ENCODE measurements around the gene STXBP6.

Gene STXBP6

DNA sequence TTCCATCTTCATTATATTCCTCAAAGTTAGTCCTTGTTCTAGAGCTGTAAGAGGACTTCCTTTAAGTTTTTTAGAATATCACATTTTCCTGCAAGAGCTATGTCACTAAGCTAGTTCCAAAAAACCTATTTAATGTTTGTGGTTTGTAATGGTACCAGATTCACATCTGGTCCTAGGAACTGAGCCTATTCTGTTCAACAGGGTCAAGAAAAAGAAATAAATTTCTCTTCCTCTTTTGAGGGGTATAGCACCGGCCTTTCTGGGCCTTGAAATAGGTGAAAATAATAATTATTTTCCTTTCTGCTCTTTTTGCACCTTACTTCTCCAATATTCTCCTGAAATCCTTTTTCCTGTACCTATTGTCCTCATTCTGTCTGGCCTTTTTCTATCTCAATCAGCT, 3.6 kb upstream of the STXBP6 start:
- H3K79me2 ChIP-seq (ENCODE audit: low read length) = no peaks in the 10 kb centered on the region
- no peaks in the 10 kb centered on the region for H3K27me3 ChIP-seq (ENCODE audit: low read depth, low read length)
- peak overlapping the region; percentile 7; the same call in 1 of the 2 replicates for H3K4me2 ChIP-seq (ENCODE audit: low read length)
- H3K27ac ChIP-seq (ENCODE audit: low read length) = peak overlapping the region; percentile 1; the same call in 1 of the 2 replicates
- no peak for TF ChIP-seq EZH2phosphoT487 (IDR thresholded peaks at IDR 0.05; ENCODE audit: low read depth)
- TF ChIP-seq, protein P1, sequence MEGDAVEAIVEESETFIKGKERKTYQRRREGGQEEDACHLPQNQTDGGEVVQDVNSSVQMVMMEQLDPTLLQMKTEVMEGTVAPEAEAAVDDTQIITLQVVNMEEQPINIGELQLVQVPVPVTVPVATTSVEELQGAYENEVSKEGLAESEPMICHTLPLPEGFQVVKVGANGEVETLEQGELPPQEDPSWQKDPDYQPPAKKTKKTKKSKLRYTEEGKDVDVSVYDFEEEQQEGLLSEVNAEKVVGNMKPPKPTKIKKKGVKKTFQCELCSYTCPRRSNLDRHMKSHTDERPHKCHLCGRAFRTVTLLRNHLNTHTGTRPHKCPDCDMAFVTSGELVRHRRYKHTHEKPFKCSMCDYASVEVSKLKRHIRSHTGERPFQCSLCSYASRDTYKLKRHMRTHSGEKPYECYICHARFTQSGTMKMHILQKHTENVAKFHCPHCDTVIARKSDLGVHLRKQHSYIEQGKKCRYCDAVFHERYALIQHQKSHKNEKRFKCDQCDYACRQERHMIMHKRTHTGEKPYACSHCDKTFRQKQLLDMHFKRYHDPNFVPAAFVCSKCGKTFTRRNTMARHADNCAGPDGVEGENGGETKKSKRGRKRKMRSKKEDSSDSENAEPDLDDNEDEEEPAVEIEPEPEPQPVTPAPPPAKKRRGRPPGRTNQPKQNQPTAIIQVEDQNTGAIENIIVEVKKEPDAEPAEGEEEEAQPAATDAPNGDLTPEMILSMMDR (IDR thresholded peaks at IDR 0.05; ENCODE audit: low read depth, low read length) = no peak
- H3K4me1 ChIP-seq (ENCODE audit: low read length) = peaks cover 74% of the 10 kb centered on the region
- no peaks in the 10 kb centered on the region for H4K20me1 ChIP-seq (ENCODE audit: insufficient read depth, low read length)
- no peak overlapping the region for H3K9ac ChIP-seq (ENCODE audit: low read length)
- no peaks in the 10 kb centered on the region for H3K9me3 ChIP-seq (ENCODE audit: insufficient read depth, low read length)
- no peaks in the 10 kb centered on the region for H3K36me3 ChIP-seq (replicated peaks; ENCODE audit: low read depth, low read length)
- H3K4me3 ChIP-seq (ENCODE audit: low read length) = no peak overlapping the region
- no peak overlapping the region for H2AFZ ChIP-seq (ENCODE audit: low read depth, low read length)

DNA sequence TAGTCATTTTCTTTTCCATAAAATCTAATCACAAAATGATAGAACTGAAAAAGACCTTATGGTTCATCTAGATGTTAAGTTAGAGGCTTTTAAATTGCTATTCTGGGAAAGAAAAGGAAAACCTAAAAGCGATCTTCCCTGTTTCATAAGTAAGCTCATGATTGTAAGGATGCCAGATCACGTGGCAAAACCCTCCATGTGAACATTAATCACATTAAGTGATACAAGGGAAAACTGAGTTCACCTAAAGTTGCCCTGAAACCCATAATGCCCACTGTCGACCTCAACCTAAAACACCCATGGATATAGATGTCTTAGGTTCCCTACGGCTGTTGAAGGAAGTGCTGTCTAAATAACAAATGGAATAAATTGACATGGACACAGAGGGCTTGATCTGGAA, 3.0 kb upstream of the STXBP6 start:
- Histone ChIP-seq H3K4me3 (ENCODE audit: low read length) (no peak overlapping the region), H3K9ac (ENCODE audit: low read length) (no peak overlapping the region), H3K27ac (ENCODE audit: low read length) (no peak overlapping the region), H3K27me3 (ENCODE audit: low read depth, low read length) (no peaks in the 10 kb centered on the region), H3K36me3 (replicated peaks; ENCODE audit: low read depth, low read length) (no peaks in the 10 kb centered on the region), H4K20me1 (ENCODE audit: insufficient read depth, low read length) (no peaks in the 10 kb centered on the region), H2AFZ (ENCODE audit: low read depth, low read length) (no peak overlapping the region), H3K4me1 (ENCODE audit: low read length) (peaks cover 74% of the 10 kb centered on the region), H3K4me2 (ENCODE audit: low read length) (no peak overlapping the region), H3K9me3 (ENCODE audit: insufficient read depth, low read length) (no peaks in the 10 kb centered on the region), H3K79me2 (ENCODE audit: low read length) (no peaks in the 10 kb centered on the region)
- TF ChIP-seq, protein P1 (IDR thresholded peaks at IDR 0.05; ENCODE audit: low read depth, low read length) = no peak
- TF ChIP-seq EZH2phosphoT487 (IDR thresholded peaks at IDR 0.05; ENCODE audit: low read depth) = no peak

DNA sequence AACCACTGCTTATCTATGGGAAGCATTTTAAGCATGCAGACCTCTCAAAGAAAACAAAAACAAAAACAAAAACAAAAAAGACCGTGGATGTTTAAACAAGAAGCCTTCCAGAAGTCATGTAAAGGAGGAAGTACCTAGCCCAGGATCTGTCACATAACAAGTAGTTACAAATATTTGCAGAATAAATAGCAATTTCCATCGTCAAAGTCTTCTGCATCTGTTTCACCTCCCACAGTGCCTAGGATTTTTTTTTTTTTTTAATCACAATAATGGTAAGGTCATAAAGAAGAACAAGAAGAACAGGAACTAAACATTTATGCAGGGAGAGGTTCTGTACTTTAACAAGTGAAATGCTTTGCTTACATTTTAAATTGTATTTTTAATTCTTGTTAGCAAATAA, 2.4 kb upstream of the STXBP6 start:
- Histone ChIP-seq H3K4me3 (ENCODE audit: low read length) (no peak overlapping the region), H3K27ac (ENCODE audit: low read length) (no peak overlapping the region), H4K20me1 (ENCODE audit: insufficient read depth, low read length) (no peaks in the 10 kb centered on the region), H3K79me2 (ENCODE audit: low read length) (no peaks in the 10 kb centered on the region), H3K27me3 (ENCODE audit: low read depth, low read length) (no peaks in the 10 kb centered on the region), H3K9ac (ENCODE audit: low read length) (no peak overlapping the region), H3K4me2 (ENCODE audit: low read length) (no peak overlapping the region), H3K4me1 (ENCODE audit: low read length) (peaks cover 70% of the 10 kb centered on the region), H2AFZ (ENCODE audit: low read depth, low read length) (no peak overlapping the region), H3K9me3 (ENCODE audit: insufficient read depth, low read length) (no peaks in the 10 kb centered on the region), H3K36me3 (replicated peaks; ENCODE audit: low read depth, low read length) (no peaks in the 10 kb centered on the region)
- TF ChIP-seq, protein P1 (IDR thresholded peaks at IDR 0.05; ENCODE audit: low read depth, low read length) = no peak
- no peak for TF ChIP-seq EZH2phosphoT487 (IDR thresholded peaks at IDR 0.05; ENCODE audit: low read depth)

DNA sequence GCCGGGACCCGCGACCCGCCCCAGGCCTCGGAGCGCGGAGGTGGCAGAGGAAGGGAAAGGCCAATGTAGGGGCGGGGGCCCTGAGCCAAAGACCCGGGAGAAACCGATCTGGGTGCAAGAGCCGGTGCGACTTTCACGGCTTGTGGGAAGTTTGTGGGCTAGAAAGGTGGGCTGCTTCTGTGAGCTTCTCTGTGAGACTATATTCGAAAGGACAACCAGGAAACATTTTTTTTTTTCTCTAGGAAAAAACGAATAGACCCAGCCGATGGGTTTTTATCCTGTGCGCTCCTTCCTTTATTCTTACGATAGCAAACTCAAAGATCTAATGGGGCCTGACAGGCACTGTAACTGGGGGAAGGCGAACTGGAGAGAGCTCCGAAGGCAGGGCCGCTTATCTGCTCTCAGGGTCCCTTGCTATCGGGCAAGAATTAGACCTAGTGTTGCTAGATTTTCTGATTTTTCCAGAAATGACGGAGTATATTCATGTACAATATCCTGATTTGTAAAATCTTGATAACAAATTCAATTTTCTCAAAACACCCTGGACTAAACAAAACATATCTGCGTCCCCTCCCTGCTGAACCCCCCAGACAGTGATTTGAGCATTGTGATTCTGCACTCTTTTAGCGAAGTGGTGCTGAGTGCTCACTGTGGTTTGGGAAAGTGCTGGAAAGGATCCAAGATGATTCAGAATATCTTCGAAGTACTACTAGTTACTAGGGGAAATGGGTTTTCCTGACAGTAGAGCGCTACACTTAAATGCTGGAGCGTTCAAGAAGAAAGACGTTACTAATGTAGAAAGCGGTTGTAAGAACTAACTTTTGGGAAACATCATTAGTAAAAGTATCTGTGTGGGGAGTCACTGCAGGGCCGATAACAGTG, 563 bp upstream of the STXBP6 start:
- Histone ChIP-seq H3K27ac (ENCODE audit: low read length) (peak overlapping the region; percentile 59), H3K4me2 (ENCODE audit: low read length) (peak overlapping the region; percentile 46), H3K9ac (ENCODE audit: low read length) (no peak overlapping the region; the same call in 1 of the 2 replicates), H4K20me1 (ENCODE audit: insufficient read depth, low read length) (no peaks in the 10 kb centered on the region), H3K4me1 (ENCODE audit: low read length) (peaks cover 51% of the 10 kb centered on the region), H2AFZ (ENCODE audit: low read depth, low read length) (no peak overlapping the region), H3K27me3 (ENCODE audit: low read depth, low read length) (no peaks in the 10 kb centered on the region), H3K9me3 (ENCODE audit: insufficient read depth, low read length) (no peaks in the 10 kb centered on the region), H3K79me2 (ENCODE audit: low read length) (no peaks in the 10 kb centered on the region), H3K4me3 (ENCODE audit: low read length) (0 out of 2 replicates have a peak overlapping the region, but pooled peaks have one; percentile 28), H3K36me3 (replicated peaks; ENCODE audit: low read depth, low read length) (no peaks in the 10 kb centered on the region)
- TF ChIP-seq, protein P1 (IDR thresholded peaks at IDR 0.05; ENCODE audit: low read depth, low read length) = no peak
- no peak for TF ChIP-seq EZH2phosphoT487 (IDR thresholded peaks at IDR 0.05; ENCODE audit: low read depth)
